ENCODE data around the gene A2ML1.
"Not testable (repeated sequence)": the region's sequence is repeated elsewhere in the genome, so short reads cannot be mapped to it uniquely, and the experiment has no call there.

Gene A2ML1

GRCh38 chr12:8817856-8818255, 4.6 kb upstream of the A2ML1 start:
- no peak for DNase-seq (ENCODE audit: low spot score)

- DNase-seq (ENCODE audit: low spot score): no peak
These were observed 3.9 kb upstream of the A2ML1 start for GRCh38 chr12:8818526-8818925.

DNA sequence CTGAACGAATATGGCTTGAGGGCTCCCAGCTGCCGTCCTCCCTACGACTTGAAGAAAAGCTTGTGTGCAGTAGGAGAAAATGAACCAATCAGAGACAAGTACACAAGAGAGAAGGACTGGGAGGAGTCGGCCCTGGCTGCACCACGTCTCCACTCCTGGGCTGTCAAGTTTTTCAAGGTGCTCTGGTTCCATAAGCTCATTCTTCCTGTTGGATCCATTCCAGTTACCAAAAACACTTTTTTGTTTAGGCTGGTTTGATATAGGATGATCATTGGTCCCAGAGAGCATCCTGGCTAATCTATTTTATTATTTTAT, 2.8 kb upstream of the A2ML1 start:
- DNase-seq (ENCODE audit: low spot score): no peak

- not testable (repeated sequence) for DNase-seq (ENCODE audit: low spot score)
These were observed 1.6 kb upstream of the A2ML1 start for GRCh38 chr12:8820676-8821407.

GRCh38 chr12:8821591-8821990, 830 bp upstream of the A2ML1 start:
- no peak for DNase-seq (ENCODE audit: low spot score)

- DNase-seq (ENCODE audit: low spot score): no peak
These were observed 1.3 kb downstream of the A2ML1 start for GRCh38 chr12:8823565-8824300.

- DNase-seq (ENCODE audit: low spot score): no peak
These were observed 5.3 kb downstream of the A2ML1 start for GRCh38 chr12:8827551-8828256.

GRCh38 chr12:8828257-8829124, 6.1 kb downstream of the A2ML1 start:
- DNase-seq (ENCODE audit: low spot score): no peak

DNA sequence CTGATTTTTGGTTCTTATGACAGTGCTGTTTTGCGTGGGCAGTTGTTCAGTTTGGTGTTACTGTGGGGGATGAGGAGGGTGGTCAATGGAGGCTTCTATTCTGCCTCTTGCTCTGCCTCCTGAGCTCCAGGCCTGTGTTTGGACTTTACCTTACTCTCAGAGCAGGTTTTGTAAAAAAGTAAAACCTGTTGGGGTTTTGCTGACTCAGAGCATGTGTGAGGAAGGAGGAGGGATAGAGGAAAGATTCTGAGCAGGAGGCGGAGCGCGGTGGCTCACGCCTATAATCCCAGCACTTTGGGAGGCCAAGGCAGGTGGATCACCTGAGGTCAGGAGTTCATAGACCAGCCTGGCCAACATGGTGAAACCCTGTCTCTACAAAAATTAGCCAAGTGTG, 6.7 kb downstream of the A2ML1 start:
- no peak for DNase-seq (ENCODE audit: low spot score)

- no peak for DNase-seq (ENCODE audit: low spot score)
These were observed 7.2 kb downstream of the A2ML1 start for GRCh38 chr12:8829621-8830020.

DNA sequence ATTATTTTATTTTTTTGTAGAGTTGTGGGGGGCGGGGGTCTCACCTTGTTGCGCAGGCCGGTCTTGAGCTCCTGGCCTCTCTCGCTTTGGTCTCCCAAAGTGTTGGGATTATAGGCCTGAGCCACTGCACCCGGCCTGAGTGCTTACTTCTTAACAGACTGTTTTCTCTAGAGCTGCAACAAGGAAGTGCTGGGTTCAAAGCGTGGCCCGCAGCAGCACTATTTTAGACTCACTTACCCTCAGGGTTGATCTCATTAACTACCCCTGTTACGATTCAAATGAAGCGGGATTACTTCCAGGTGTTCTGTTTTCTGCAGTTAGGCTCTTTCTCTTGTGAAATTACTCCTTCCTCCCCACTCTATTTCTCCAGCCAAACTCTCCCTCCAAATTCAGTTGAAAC, 8.7 kb downstream of the A2ML1 start:
- no peak for DNase-seq (ENCODE audit: low spot score)

DNA sequence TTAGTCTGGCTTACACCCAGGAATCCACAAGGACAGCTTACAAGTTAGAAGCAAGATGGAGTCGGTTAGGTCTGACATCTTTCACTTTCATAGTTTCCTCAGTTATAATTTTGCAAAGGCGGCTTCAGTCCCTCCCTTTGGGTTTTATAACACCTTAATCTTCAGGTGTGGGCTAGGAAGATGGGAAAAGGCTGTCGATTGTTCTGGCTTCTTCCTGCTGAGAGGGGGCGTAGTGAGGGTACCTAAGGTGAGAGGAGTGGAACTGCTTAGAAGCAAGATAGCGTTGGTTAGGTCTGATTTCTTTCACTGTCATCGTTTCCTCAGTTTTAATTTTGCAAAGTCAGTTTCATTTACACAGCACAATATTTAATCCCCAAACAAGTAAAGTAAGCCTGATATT, 10.1 kb downstream of the A2ML1 start:
- no peak for DNase-seq (ENCODE audit: low spot score)

- no peak for DNase-seq (ENCODE audit: low spot score)
These were observed 11.8 kb downstream of the A2ML1 start for GRCh38 chr12:8834230-8834629.

DNA sequence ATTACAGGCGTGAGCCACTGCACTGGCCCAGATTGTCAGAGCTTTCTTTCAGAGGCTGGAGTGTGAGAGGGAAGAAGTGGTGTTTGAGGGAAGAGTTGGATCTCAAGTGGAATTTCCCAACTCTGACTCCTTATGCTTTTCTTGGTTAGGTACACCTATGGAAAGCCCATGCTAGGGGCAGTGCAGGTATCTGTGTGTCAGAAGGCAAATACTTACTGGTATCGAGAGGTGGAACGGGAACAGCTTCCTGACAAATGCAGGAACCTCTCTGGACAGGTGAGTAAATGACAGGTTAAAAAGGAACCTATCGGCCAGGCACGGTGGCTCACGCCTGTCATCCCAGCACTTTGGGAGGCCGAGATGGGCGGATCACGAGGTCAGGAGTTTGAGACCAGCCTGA, 14.9 kb downstream of the A2ML1 start:
- no peak for DNase-seq (ENCODE audit: low spot score)

- DNase-seq (ENCODE audit: low spot score): no peak
These were observed 17.9 kb downstream of the A2ML1 start for GRCh38 chr12:8840321-8840720.

- no peak for DNase-seq (ENCODE audit: low spot score)
These were observed 18.7 kb downstream of the A2ML1 start for GRCh38 chr12:8840938-8841633.

DNA sequence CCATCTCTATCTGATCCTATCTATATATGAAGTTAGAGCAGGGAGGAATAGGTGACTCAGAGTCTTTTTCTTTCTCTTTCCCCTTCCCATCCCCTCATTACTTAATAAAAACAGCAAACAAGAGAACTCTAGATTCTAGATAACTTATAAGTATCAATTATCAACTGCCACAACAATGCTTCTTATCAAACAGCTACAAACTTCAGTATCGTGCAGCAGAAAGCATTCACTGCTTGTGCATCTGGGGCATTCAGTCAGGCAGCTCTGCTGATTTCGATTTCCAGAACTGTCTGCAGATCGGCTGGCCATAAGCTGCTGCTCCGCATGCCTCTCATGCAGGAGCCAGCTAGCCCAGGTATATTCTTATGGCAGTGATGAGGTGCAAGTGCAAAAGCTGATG, 19.4 kb downstream of the A2ML1 start:
- DNase-seq (ENCODE audit: low spot score): no peak

DNA sequence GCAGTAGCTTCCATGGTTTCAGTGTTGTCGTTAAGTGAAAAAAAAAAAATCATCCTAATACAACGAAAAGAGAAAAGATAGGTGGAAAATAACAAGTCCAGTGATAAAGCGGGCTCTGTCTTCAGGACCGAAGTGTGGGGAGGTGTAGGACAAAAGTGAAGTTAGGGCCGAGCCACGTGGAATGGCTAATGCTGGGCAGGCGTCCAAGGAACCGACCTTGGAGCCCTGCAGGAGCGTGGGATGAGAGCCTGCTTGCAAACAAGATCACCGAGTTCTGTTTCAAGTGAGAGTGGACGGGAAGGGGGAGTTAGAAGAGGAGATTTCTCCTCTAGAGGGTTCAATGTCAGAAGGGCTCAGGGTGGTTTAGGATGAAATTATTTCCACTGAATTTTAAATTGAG, 22.2 kb downstream of the A2ML1 start:
- no peak for DNase-seq (ENCODE audit: low spot score)

- DNase-seq (ENCODE audit: low spot score): no peak
These were observed 23.9 kb downstream of the A2ML1 start for GRCh38 chr12:8846305-8846704.

GRCh38 chr12:8847435-8847834, 25.0 kb downstream of the A2ML1 start:
- DNase-seq (ENCODE audit: low spot score): no peak

DNA sequence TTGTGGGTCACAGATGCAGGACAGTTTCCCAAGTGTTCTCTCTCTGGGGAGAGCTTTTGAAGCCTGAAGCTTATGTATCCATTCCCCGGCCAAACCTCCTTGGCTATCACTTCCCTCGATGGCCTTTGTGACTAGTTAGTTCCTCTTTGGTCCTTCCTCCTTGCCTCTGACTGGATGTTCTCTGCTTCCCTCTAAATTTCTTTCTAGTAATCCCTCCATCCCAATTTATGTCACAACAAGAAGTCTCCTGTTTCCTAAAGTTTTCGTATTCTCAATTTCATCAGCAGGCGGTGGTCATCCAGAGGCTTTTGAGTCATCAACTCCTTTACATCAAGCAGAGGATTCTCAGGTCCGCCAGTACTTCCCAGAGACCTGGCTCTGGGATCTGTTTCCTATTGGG, 27.5 kb downstream of the A2ML1 start:
- no peak for DNase-seq (ENCODE audit: low spot score)

DNA sequence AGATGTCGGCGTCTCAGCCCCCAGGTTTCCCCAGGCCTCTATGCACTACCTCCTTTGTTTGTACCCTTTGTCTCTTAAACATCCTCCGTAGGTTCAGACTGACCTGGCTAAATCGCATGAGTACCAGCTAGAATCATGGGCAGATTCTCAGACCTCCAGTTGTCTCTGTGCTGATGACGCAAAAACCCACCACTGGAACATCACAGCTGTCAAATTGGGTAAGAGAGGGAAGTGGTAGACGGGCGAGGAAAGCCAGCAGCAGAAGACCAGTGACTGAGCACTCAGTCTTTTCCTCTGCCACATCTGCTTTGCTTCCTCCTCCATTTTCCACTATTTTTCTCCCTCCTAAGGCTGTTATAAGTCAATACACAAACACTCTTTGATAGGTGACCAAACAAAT, 29.7 kb downstream of the A2ML1 start:
- DNase-seq (ENCODE audit: low spot score): no peak

Measured in RKO (cell line).